Hematopoietic multipotent progenitor cell treated with erythropoietin and hydrocortisone succinate and interleukin-3 and kit ligand, for 15 days (in vitro differentiated cells): ENCODE measurements around the gene ARHGEF7.

Experiments
- DNase-seq: peaks from one replicate; pipeline ENCODE4 v3.0.0-alpha.2; 2015; ENCODE audit warnings: low spot score

Gene ARHGEF7

GRCh38 chr13:111304603-111305289 lies 189.6 kb downstream of the ARHGEF7 start:
- DNase-seq, result no peak

- no peak for DNase-seq
These were observed 198.0 kb downstream of the ARHGEF7 start for GRCh38 chr13:111312944-111313590.

DNA sequence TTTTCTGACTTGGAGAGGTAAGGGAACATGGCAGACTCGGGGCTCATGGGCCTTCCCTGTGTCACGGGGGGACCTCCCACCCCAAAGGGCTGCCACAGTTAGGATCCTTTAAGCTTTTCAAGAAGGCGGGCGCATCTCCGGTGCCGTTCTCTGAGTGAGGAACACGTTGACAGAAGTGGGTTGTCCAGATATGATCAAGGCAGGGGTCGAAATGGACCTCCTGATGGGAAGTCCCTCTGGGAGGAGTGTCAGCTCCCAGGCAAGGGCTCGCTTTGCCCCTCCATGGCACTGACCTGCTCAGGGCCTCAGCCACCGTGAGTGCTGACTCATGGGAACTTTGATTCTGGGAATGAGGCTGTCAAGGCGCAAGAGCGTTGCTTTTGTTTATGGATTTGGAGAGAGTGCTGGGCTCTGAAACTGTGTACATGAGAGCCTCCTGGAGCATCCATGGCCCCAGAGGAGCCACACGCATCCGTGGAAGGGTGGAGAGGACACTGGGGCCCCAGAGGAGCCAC lies 198.9 kb downstream of the ARHGEF7 start:
- DNase-seq, result no peak

- no peak for DNase-seq
These were observed 199.7 kb downstream of the ARHGEF7 start for GRCh38 chr13:111314852-111315251.

DNA sequence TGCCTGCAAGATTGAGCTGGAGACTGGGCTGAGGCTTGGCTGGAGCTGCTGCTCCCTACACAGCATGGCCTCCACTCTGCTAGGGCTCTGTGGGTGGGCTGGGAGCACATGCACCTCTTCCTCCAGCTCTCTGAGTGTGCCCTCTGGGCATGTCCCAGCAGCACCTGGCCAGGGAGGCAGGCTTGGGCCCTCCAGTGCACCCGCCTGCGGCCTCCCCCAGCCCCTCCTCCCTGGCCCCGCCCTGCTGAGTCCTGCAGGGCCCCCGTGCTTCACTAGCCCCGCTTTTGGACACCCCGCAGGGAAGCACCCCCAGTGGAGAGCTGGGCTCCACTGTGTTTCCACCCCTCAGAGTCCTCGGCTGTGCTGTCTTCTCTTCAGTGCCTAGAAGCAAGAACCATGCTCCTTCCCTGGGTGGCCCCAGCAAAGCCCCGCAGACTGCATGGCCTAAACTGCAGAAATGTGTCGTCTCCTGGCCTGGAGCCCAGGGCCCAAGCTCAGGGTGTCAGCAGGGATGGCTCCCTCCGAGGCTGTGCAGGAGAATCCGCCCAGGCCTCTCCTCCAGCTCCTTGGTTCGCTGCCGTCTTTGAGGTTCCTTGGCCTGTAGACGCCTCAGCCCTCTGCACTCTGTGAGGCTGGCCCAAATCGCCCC lies 200.4 kb downstream of the ARHGEF7 start:
- no peak for DNase-seq

- DNase-seq, result no peak
These were observed 201.1 kb downstream of the ARHGEF7 start for GRCh38 chr13:111316161-111316730.

GRCh38 chr13:111317042-111317550 lies 202.0 kb downstream of the ARHGEF7 start:
- DNase-seq, result no peak

DNA sequence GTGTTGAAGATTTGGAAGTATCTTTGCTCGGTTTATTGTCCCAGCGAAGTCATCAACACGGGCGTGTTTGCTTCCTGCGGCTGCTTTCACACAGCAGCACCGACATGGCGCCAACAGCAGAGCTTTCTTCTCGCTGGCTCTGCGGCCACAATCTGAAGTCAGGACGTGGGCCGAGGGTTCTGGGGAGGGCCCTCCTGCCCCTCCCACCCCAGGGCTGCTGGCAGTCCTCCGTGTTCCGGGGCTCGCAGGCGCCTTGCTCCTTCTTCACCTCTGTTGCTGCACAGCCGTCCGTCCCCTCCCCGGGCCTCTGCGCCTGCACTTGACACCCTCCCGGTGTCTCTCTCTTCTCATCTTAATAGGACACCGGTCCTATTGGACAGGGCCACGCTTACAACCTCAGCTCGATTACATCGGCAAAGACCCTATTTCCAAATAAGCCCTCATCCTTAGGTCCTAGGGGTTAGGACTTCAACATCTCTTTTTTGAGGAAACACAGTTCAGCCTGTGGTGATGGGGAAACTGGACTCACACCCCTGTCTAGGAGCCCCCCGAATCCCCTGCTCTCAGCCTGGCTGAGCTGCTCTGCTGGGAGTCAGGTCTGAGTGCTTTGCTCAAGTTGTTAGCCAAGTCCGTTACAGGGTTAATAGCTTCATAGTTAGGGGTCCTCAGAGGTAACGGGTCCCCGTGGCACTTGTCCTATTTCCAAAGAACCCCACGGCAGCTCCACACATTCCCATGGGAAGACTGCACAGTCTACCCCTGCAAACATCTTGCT lies 202.6 kb downstream of the ARHGEF7 start:
- no peak for DNase-seq

DNA sequence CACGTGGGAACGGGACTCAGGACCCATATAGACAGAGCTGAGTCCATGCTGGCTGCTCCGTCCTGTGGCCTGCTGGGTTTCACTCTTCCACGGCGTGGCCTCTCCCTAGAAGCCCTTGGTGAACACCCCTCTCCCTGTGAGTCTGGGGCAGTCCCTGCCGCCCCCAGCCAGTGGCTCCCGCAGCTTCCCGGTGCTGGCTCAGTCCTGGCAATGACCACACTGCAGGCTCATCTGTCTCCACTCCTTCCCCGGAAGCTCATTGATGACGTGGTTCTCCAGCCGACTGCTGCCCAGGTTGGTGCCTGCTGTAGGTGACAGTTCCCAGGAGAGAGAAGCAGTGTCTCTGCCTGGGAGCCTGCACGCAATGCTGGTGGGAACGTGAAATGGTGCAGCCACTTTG lies 203.3 kb downstream of the ARHGEF7 start:
- DNase-seq, result no peak

DNA sequence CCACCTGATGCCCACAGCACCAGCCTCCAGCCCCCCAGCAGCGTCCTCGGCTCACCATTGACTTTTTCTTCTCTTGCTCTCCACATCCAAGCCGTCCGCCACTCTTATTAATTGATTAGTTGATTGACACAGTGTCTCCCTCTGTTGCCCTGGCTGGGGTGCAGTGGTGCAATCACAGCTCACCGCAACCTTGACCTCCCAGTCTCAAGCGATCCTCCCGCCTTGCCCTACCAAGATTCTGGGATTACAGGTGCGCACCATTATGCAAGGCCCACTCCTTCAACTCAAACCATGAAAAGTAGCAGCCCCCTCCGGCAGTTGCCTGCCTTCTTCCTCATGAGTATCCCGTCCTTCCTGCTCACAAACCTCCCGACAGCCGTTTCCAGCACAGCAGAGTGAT lies 204.4 kb downstream of the ARHGEF7 start:
- DNase-seq, result no peak

DNA sequence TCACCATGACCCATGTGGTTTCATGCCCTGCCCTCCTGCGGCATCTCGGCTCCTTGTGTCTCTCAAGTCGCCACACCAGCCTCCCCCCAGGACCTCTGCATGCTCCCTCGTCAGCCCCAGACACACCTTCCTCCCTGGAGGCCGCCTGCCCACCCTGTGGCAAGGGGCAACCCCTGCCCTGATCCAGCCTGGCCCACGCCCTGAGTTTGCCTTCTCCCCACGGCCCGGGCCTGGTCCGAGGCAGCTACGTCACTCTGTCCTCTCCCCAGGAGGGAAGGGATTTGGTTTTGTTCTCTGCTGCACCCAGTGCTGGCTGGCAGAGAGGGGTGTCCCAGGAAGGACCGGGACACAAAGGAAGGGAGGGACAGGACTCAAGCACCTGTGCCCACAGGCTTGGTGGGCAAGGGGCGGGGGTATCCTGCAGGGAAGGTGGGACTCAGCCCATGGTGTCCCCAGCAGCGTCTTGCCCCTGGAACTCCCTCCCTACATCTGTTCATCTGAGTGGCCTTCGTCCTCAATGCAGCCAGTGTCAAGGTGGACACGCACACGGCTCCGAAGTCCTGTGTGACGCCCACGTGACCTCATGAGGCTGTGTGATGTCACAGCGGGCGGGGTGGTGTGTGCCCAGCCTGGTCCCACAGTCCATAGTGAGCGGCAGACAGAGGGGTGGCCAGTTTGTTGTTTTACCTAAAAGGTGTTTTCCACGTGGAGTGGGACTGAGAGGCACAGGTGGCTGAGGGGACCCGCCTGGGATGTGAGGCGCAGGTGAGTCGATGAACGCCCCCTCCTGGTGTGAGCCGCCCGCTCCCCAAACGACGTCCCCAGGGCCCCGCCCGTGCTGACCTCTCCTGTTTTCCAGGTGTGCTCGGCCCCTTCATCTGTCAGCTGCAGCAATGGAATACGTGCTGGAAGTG lies 205.1 kb downstream of the ARHGEF7 start, which contains the start of gene TEX29:
TSS of gene TEX29 (plus strand) at position 645 of the 914 bp plus-strand sequence. CDS start at position 894, 249 bp downstream.
- no peak for DNase-seq

- no peak for DNase-seq
These were observed 207.1 kb downstream of the ARHGEF7 start for GRCh38 chr13:111322001-111322915.

GRCh38 chr13:111322916-111323331 lies 207.8 kb downstream of the ARHGEF7 start:
- DNase-seq, result no peak

GRCh38 chr13:111323549-111323948 lies 208.4 kb downstream of the ARHGEF7 start:
- no peak for DNase-seq

DNA sequence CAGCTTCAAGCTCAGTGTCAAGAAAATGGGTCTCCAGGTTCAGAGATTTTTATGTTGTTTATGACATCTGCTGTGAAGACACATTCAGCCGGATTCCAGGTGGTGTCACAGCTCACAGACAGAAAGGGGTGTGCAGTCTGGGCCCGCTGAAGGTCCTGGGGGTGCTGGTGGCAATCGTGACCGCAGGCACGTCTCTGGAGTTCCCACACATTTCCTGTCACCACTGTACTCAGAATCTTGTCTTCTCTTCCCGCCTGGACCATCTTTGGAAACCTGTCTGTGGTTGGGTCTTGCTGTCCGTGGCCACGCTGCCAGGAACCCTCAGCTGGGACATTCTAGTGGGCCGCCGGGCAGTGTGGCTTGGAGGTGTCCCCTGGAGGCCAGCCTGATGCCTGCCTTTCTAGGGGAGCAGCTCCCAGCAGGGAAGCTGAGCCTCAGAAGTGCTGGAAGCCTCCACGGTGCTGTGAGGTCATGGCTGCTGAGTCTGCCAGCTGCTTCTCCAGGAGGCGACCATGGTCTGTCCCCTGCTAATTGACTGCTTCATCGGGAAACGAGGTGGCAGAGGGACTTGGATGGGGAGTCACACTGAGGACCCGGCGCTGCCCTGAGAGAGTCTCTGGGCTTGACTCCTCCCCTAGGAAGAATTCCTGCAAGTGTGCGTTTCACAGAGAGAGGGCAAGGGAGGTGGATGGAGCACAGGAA lies 209.0 kb downstream of the ARHGEF7 start:
- DNase-seq, result no peak

DNA sequence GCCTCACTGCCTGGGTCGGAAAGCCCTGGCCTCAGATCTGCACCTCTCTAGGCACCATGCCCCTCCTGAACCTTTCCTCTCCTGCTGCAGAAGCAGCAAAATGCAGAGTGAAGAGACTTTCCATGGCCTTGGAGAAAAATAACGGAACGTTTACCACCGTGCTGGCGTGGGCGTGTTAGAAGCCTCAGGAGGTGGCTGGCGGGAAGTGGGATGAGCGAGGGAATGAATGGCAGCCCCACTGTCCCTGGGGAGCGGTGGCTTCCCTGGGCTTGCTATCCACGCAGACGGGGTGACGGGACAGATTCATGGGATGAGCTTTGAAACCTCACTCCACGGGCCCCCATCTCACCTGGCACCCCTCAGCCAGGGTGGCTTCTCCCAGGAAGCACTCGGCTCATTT lies 209.6 kb downstream of the ARHGEF7 start:
- DNase-seq, result no peak

DNA sequence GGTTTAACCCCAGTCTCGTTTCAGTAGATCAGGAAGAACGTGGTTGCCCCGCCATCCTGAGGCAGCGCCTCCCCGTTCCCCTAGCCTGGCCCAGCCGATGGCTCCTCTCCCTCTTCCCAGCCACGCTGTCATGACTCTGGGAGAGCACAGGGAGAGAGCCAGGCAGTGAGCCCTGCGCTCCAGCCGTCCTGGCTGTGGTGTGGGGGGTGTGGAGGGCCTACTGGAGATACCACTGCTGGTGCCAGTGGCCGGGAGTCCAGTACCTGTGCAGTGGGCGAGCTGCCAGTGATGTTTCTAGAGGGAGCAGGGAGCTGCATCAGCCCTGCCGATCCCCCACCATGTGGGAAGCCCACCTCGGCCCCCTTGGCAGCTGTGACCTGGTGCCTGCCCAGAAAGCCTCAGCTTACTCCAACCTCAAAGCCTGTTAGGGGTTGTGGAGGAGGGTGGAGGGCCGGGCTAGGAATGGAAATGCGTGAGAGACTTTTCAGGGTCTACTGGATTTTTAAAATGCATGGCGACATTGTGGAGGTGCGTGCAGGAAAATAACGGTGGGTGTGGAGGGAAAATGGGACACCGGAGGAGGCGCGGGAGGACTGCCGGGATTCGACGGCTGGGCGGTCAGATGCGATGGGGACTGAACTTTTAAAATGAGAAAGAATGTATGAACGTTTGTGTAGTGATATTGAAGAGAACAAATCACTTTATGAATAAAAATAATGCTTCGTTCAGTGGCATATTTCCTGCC lies 210.2 kb downstream of the ARHGEF7 start:
- no peak for DNase-seq
